ENCODE data around the gene HLF. TPM values are rescaled to one million over a fixed set of nuclear protein-coding genes. Genes with fewer than 3 reads are reported as not detected.

HLF gene
- total and polyA plus RNA-seq, 4 donors, result 8.0 to 59.3 (median 24.6) TPM

GRCh38 chr17:55229276-55229675 lies 35.5 kb upstream of the HLF start:
- Histone ChIP-seq H3K27ac (ENCODE audit: low read depth in 1 of 2, low read length in 2 of 2) (no peak overlapping the region), H3K4me3 (ENCODE audit: low read depth in 1 of 3, low read length in 3 of 3) (no peak overlapping the region), H3K9me3 (ENCODE audit: control insufficient read depth in 4 of 4, low read length in 3 of 4) (no peaks in the 10 kb centered on the region), H3K9ac (ENCODE audit: low read depth in 1 of 2, low read length in 2 of 2) (no peak overlapping the region), H3K27me3 (ENCODE audit: control insufficient read depth in 4 of 4, insufficient read depth in 4 of 4, low read length in 3 of 4) (no peaks in the 10 kb centered on the region), H3K36me3 (ENCODE audit: control insufficient read depth in 4 of 4, insufficient read depth in 3 of 4, low read depth in 1 of 4, low read length in 3 of 4) (no peaks in the 10 kb centered on the region), H3K4me1 (ENCODE audit: control insufficient read depth in 4 of 4, insufficient read depth in 4 of 4, low read length in 3 of 4) (no peaks in the 10 kb centered on the region)
- TF ChIP-seq HNF4G (IDR thresholded peaks at IDR 0.05), result no peak
- TF ChIP-seq RXRA (IDR thresholded peaks at IDR 0.05), result peak in 1 of 2 donors; percentile 28
- no peak for DNase-seq (ENCODE audit: low spot score)
- WGBS, result 74% methylated on average over 2 of the region's 2 CpGs

- TF ChIP-seq HNF4G (IDR thresholded peaks at IDR 0.05) (no peak), TAF1 (conservative IDR thresholded peaks at IDR 0.05) (no peak), JUND (IDR thresholded peaks at IDR 0.05) (no peak), FOXA1 (IDR thresholded peaks at IDR 0.05) (no peak)
- TF ChIP-seq, protein P1, sequence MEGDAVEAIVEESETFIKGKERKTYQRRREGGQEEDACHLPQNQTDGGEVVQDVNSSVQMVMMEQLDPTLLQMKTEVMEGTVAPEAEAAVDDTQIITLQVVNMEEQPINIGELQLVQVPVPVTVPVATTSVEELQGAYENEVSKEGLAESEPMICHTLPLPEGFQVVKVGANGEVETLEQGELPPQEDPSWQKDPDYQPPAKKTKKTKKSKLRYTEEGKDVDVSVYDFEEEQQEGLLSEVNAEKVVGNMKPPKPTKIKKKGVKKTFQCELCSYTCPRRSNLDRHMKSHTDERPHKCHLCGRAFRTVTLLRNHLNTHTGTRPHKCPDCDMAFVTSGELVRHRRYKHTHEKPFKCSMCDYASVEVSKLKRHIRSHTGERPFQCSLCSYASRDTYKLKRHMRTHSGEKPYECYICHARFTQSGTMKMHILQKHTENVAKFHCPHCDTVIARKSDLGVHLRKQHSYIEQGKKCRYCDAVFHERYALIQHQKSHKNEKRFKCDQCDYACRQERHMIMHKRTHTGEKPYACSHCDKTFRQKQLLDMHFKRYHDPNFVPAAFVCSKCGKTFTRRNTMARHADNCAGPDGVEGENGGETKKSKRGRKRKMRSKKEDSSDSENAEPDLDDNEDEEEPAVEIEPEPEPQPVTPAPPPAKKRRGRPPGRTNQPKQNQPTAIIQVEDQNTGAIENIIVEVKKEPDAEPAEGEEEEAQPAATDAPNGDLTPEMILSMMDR (IDR thresholded peaks at IDR 0.05; ENCODE audit: low read depth, low read length, missing input control), result no peak
- WGBS, result 90% methylated on average over 1 of the region's 1 CpG
- Histone ChIP-seq H3K27ac (ENCODE audit: low read depth in 1 of 2, low read length in 2 of 2) (no peak overlapping the region), H3K4me3 (ENCODE audit: low read depth in 1 of 3, low read length in 3 of 3) (no peak overlapping the region), H3K9ac (ENCODE audit: low read depth in 1 of 2, low read length in 2 of 2) (no peak overlapping the region), H3K9me3 (ENCODE audit: control insufficient read depth in 4 of 4, low read length in 3 of 4) (no peaks in the 10 kb centered on the region), H3K4me1 (ENCODE audit: control insufficient read depth in 4 of 4, insufficient read depth in 4 of 4, low read length in 3 of 4) (no peaks in the 10 kb centered on the region), H3K27me3 (ENCODE audit: control insufficient read depth in 4 of 4, insufficient read depth in 4 of 4, low read length in 3 of 4) (no peaks in the 10 kb centered on the region), H3K36me3 (ENCODE audit: control insufficient read depth in 4 of 4, insufficient read depth in 3 of 4, low read depth in 1 of 4, low read length in 3 of 4) (no peaks in the 10 kb centered on the region)
- DNase-seq (ENCODE audit: low spot score), result no peak
Measured at GRCh38 chr17:55230716-55231115, 34.0 kb upstream of the HLF start.

- no peak overlapping the region for H3K9ac ChIP-seq (ENCODE audit: low read depth in 1 of 2, low read length in 2 of 2)
- H3K4me3 ChIP-seq (ENCODE audit: low read depth in 1 of 3, low read length in 3 of 3), result no peak overlapping the region
- no peak overlapping the region for H3K27ac ChIP-seq (ENCODE audit: low read depth in 1 of 2, low read length in 2 of 2)
- H3K9me3 ChIP-seq (ENCODE audit: control insufficient read depth in 4 of 4, low read length in 3 of 4), result no peaks in the 10 kb centered on the region
- peaks cover 2 to 14% (median 9%) of the 10 kb centered on the region in 4 donors for H3K4me1 ChIP-seq (ENCODE audit: control insufficient read depth in 4 of 4, insufficient read depth in 4 of 4, low read length in 3 of 4)
- DNase-seq (ENCODE audit: low spot score), result no peak
- 90% methylated on average over 3 of the region's 3 CpGs for WGBS
- no peaks in the 10 kb centered on the region for H3K36me3 ChIP-seq (ENCODE audit: control insufficient read depth in 4 of 4, insufficient read depth in 3 of 4, low read depth in 1 of 4, low read length in 3 of 4)
- no peak for TF ChIP-seq EGR1 (IDR thresholded peaks at IDR 0.05; ENCODE audit: low read depth in 2 of 2)
- no peak for TF ChIP-seq REST (IDR thresholded peaks at IDR 0.05)
- TF ChIP-seq TAF1 (conservative IDR thresholded peaks at IDR 0.05), result no peak
- TF ChIP-seq GABPA (IDR thresholded peaks at IDR 0.05 in 1 of 2, conservative IDR thresholded peaks at IDR 0.05 in 1 of 2), result no peak
- TF ChIP-seq, protein P2, sequence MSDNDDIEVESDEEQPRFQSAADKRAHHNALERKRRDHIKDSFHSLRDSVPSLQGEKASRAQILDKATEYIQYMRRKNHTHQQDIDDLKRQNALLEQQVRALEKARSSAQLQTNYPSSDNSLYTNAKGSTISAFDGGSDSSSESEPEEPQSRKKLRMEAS (IDR thresholded peaks at IDR 0.05), result no peak
- TF ChIP-seq, protein P1 (IDR thresholded peaks at IDR 0.05; ENCODE audit: low read depth, low read length, missing input control), result no peak
- TF ChIP-seq SP1 (IDR thresholded peaks at IDR 0.05), result no peak
- no peak for TF ChIP-seq JUND (IDR thresholded peaks at IDR 0.05)
- TF ChIP-seq ATF3 (IDR thresholded peaks at IDR 0.05), result no peak
- TF ChIP-seq ZBTB33 (IDR thresholded peaks at IDR 0.05), result no peak
- no peak for TF ChIP-seq HNF4G (IDR thresholded peaks at IDR 0.05)
- no peak for TF ChIP-seq HNF4A (conservative IDR thresholded peaks at IDR 0.05)
- TF ChIP-seq RAD21 (IDR thresholded peaks at IDR 0.05), result no peak
- TF ChIP-seq NR2F2 (IDR thresholded peaks at IDR 0.05), result no peak
- no peak for TF ChIP-seq FOXA1 (IDR thresholded peaks at IDR 0.05)
- no peak for TF ChIP-seq YY1 (IDR thresholded peaks at IDR 0.05)
- no peaks in the 10 kb centered on the region for H3K27me3 ChIP-seq (ENCODE audit: control insufficient read depth in 4 of 4, insufficient read depth in 4 of 4, low read length in 3 of 4)
Measured at GRCh38 chr17:55233840-55234239, 30.9 kb upstream of the HLF start.

Measured in liver (tissue), 9 donors.